ENCODE results near the gene EEF1E1.
"Not testable (repeated sequence)": the region's sequence is repeated elsewhere in the genome, so short reads cannot be mapped to it uniquely, and the experiment has no call there.

Gene EEF1E1

GRCh38 chr6:8064638-8065518, 37.5 kb downstream of the EEF1E1 start:
- no peak for DNase-seq (ENCODE audit: low read depth in 2 of 2, low spot score in 1 of 2)

DNA sequence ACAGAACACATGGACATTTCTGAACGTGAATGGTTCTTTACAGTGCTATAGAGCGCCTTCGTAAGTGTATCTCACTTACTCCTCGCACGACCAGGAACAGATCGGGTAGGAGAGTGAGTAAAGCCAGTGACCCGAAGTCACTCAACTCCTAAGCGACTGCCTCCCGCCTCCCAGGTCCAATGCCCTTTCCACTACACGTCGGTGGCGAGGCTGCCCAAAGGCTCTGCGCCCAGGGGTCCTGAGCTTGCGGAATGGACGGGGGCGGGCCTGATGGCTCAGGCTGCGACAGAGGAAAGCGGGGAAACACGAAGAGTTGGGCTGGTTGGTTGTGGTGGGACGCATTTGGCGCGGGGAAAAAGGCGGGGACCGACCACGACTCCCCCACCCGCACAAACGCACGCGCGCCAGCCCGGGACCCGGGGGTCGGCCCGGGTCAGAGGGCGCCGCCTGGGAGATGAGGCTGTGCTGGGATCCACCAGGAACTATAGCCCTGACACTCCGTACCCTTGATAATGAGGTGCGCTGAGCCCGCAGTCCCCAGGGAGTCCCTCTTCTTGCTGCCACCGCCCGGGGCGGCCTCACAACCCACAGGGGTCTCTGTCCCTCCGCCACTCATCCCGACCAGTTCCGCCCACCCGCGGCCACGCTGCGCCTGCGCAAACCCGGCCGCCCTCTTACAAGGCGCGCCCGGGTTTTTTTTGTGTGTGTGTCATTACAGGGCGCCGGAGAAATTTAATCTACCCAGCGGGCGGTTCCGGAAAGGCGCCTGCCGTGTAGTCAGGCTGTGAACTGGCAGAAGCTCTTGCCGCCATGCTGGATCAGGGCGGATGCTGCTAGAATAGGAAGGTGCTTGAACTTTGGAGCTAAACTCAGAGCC, 38.3 kb downstream of the EEF1E1 start, which contains the start of gene BLOC1S5:
Gene BLOC1S5, minus strand, starts transcription at position 629 of the 877 bp plus-strand sequence. Its CDS starts 13 bp downstream, at position 616.
- peak; percentile 86 to 95 for DNase-seq (ENCODE audit: low read depth in 2 of 2, low spot score in 1 of 2)

DNA sequence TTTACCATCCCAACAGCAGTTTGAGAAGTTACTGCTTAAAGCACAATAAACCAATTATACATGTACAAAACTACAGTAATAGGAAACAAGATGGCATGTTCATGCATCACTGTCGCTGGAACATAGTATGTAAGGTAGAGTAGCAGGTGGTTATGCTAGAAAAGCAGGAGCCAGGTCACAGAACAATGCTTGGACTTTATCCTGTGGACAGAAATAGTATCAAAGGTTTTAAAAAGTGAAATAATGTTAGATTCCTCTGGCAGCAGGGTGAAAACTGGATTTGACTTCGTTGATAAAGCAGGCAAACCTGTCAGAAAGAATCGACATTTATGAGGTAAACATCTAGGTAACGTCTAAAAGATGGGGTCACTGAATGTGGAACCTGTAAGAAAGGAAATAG, 40.6 kb downstream of the EEF1E1 start:
- no peak for DNase-seq (ENCODE audit: low read depth in 2 of 2, low spot score in 1 of 2)

GRCh38 chr6:8060346-8060745, 42.0 kb downstream of the EEF1E1 start:
- no peak for DNase-seq (ENCODE audit: low read depth in 2 of 2, low spot score in 1 of 2)

GRCh38 chr6:8059129-8059528, 43.2 kb downstream of the EEF1E1 start:
- DNase-seq (ENCODE audit: low read depth in 2 of 2, low spot score in 1 of 2): no peak

DNA sequence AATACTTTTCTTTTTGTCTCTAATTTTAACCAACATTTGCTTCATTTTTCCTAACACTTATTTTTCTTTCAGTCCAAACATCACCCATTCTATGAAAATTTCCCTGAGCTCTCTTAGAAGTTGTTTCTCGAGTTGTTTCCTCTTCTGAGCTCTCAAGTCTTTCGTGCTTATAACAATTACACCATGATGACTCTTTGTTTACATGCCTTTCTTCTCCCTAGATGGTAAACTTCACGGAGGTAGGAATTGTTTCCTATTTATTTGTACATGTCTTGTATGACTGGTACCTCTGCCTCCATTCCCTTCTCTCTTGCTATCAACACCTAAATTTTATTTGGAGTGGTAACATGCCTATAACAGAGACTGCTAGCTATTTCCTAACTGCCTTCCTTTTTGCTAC, 44.6 kb downstream of the EEF1E1 start:
- DNase-seq (ENCODE audit: low read depth in 2 of 2, low spot score in 1 of 2): no peak

- DNase-seq (ENCODE audit: low read depth in 2 of 2, low spot score in 1 of 2): no peak
Observed at GRCh38 chr6:8057263-8057662, 45.1 kb downstream of the EEF1E1 start.

- DNase-seq (ENCODE audit: low read depth in 2 of 2, low spot score in 1 of 2): no peak
Observed at GRCh38 chr6:8054276-8054675, 48.1 kb downstream of the EEF1E1 start.

DNA sequence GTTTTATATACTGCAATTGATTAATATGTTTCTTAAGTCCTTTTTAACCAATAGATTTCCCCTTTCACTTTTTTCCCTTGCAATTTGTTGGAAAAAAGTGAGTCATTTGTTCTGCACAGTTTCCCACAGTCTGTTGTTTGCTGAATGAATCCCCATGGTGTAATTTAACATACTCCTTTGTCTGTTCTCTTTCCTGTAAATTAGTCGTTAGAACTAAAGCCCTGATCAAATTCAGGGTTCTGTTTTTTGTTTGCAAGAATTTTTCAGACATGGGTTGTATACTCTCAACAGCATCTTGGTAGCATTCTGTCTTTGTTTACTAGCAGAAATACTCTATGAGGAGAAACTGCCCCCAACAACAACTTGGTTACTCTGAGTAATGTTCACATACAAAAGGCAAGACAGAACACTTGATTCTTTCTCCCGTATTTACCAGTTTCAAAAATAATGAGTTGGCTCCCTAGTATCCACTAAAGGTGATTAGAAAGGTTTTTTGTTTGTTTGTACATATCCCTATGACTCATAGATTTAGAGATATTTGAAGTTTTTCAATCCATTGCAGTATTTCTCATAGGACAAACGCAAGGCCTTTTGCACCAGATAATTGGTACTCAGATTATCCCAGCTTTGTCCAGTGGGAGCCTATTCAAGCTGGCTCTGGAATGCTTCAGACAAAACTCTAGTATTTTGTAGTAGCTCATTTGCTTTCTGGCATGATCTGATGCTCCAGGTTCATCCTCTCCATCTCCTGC, 54.6 kb downstream of the EEF1E1 start:
- DNase-seq (ENCODE audit: low read depth in 2 of 2, low spot score in 1 of 2): no peak

DNA sequence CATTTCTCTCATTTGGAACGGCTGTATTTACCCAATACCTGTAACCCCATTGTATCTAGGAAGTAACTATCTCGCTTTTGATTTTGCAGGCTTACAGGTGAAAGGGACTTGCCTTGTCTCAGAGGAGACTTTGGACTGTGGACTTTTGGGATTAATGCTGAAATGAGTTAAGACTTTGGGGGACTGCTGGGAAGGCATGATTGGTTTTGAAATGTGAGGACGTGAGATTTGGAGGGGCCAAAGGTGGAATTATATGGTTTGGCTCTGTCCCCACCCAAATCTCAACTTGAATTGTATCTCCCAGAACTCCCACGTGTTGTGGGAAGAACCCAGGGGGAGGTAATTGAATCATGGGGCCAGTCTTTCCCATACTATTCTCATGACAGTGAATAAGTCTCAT, 56.6 kb downstream of the EEF1E1 start:
- not testable (repeated sequence) for DNase-seq (ENCODE audit: low read depth in 2 of 2, low spot score in 1 of 2)

DNA sequence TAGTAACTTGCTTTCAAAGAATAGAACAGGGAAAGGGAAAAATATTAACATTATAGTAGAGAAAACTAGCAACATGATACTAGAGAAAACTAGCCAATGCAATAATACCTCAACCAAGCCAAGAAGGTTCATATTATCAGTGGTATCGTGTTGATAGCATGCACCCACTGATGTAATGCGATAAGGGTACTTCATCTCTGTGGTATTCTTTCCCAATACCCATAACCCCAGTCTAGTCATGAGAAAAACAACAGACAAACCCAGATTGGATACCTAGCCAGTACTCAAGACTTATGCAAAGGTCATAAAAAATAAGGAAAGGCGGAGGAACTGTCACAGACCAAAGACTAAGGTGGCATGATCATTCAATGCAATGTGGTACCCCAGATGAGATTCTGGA, 59.1 kb downstream of the EEF1E1 start:
- no peak for DNase-seq (ENCODE audit: low read depth in 2 of 2, low spot score in 1 of 2)

GRCh38 chr6:8041913-8042583, 60.3 kb downstream of the EEF1E1 start:
- no peak for DNase-seq (ENCODE audit: low read depth in 2 of 2, low spot score in 1 of 2)

DNA sequence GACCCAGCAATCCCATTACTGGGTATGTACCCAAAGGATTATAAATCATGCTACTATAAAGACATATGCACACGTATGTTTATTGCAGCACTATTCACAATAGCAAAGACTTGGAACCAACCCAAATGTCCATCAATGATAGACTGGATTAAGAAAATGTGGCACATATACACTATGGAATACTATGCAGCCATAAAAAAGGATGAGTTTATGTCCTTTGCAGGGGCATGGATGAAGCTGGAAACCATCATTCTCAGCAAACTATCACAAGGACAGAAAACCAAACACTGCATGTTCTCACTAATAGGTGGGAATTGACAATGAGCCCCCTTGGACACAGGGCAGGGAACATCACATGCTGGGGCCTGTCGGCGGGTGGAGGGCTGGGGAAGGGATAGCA, 68.2 kb downstream of the EEF1E1 start:
- not testable (repeated sequence) for DNase-seq (ENCODE audit: low read depth in 2 of 2, low spot score in 1 of 2)

GRCh38 chr6:8030920-8031319, 71.4 kb downstream of the EEF1E1 start:
- DNase-seq (ENCODE audit: low read depth in 2 of 2, low spot score in 1 of 2): no peak

Data from stimulated activated CD8-positive, alpha-beta memory T cell treated with anti-CD3 and anti-CD28 coated beads, Interleukin-4, amount 100 ng/mL, for 1 hour (primary cell).